Fibroblast of lung (primary cell): ENCODE measurements around the gene CHI3L1. TPM values are rescaled to one million over a fixed set of nuclear protein-coding genes. Genes with fewer than 3 reads are reported as not detected.

ENCODE experiments used
- DNase-seq, 2 donors: peaks; one replicate each; pipeline versions ENCODE4 v3.0.0 to v3.0.0-alpha.2; 2010; ENCODE audit warnings: low read depth in 2 of 2
- H2AFZ ChIP-seq: 2 replicates; pipeline ENCODE4 v1.5.1; 2012; ENCODE audit warnings: low read length, control low read depth, inconsistent platforms
- H3K27ac ChIP-seq: 2 replicates; pipeline ENCODE4 v1.5.1; 2011; ENCODE audit warnings: low read length, control low read depth; ENCODE audit not compliant: insufficient read depth
- H3K27me3 ChIP-seq: 2 replicates; pipeline ENCODE4 v1.5.1; 2011; ENCODE audit warnings: mild to moderate bottlenecking, low read length; ENCODE audit not compliant: control insufficient read depth, insufficient read depth
- H3K36me3 ChIP-seq: 2 replicates; pipeline ENCODE4 v1.5.1; 2011; ENCODE audit warnings: low read length; ENCODE audit not compliant: control insufficient read depth, insufficient read depth
- H3K4me1 ChIP-seq: 2 replicates; pipeline ENCODE4 v1.5.1; 2011; ENCODE audit warnings: low read length; ENCODE audit not compliant: control insufficient read depth, insufficient read depth; ENCODE audit errors: extremely low read depth
- H3K4me2 ChIP-seq: 2 replicates; pipeline ENCODE4 v1.5.1; 2011; ENCODE audit warnings: low read length, control low read depth; ENCODE audit not compliant: insufficient read depth; ENCODE audit errors: extremely low read depth
- H3K4me3 ChIP-seq, 4 experiments: fragments of 200-600 bp in 1 of 4; sonication (generic) in 1 of 4; replicated peaks in 1 of 4; 2 replicates each; pipeline ENCODE4 v1.5.1; 2011 to 2016; ENCODE audit warnings: low read length in 4 of 4, low read depth in 3 of 4, mild to moderate bottlenecking in 3 of 4, control low read depth in 2 of 4, inconsistent platforms in 1 of 4, mixed read lengths in 1 of 4; ENCODE audit not compliant: insufficient read depth in 1 of 4; ENCODE audit errors: control extremely low read depth in 1 of 4
- H3K79me2 ChIP-seq: 2 replicates; pipeline ENCODE4 v1.5.1; 2012; ENCODE audit warnings: mild to moderate bottlenecking, low read length, inconsistent platforms; ENCODE audit not compliant: control insufficient read depth, insufficient read depth
- H3K9ac ChIP-seq: 2 replicates; pipeline ENCODE4 v1.5.1; 2011; ENCODE audit warnings: mild to moderate bottlenecking, low read length, control low read depth; ENCODE audit not compliant: insufficient read depth
- H3K9me3 ChIP-seq: 2 replicates; pipeline ENCODE4 v1.5.1; 2012; ENCODE audit warnings: low read depth, low read length; ENCODE audit not compliant: control insufficient read depth, insufficient read depth
- H4K20me1 ChIP-seq: 2 replicates; pipeline ENCODE4 v1.5.1; 2011; ENCODE audit warnings: low read length; ENCODE audit not compliant: control insufficient read depth, insufficient read depth; ENCODE audit errors: extremely low read depth
- CTCF ChIP-seq, 2 donors: IDR thresholded peaks in 1 of 2; conservative IDR thresholded peaks in 1 of 2; 1 replicate in 1 of 2; 2 replicates in 1 of 2; pipeline ENCODE4 v1.5.1; 2011 to 2012; ENCODE audit warnings: low read length in 2 of 2, control low read depth in 1 of 2, inconsistent platforms in 1 of 2, low read depth in 1 of 2, mild to moderate bottlenecking in 1 of 2
- EZH2 ChIP-seq: IDR thresholded peaks from 2 replicates; pipeline ENCODE4 v1.5.1; 2012; ENCODE audit warnings: low read length, control low read depth, mild to moderate bottlenecking; ENCODE audit errors: missing control alignments
- polyA plus RNA-seq, 2 donors: library from polyadenylated mRNA; depleted of rRNA in 1 of 2; stranded (reverse) in 1 of 2; unstranded in 1 of 2; fragments of >200 nt; gene quantifications; 2 replicates each; pipeline ENCODE4 v1.2.1, GENCODE V29; 2011 to 2012; ENCODE audit warnings: missing spikeins in 1 of 2
- total RNA-seq: library from RNA; depleted of rRNA; stranded (reverse); fragments of >200 nt; gene quantifications from 2 replicates; pipeline ENCODE4 v1.2.1, GENCODE V29; 2014

The CHI3L1 gene
- total and polyA plus RNA-seq, 2 donors (not counting 1 experiment from before 2014, with no cell fraction given), result 3.0 to 42.8 TPM

GRCh38 chr1:203223012-203223775 lies 36.7 kb upstream of the CHI3L1 start:
- Histone ChIP-seq H3K4me3 (no peak overlapping the region), H3K27me3 (peaks cover 29% of the 10 kb centered on the region), H3K9me3 (no peaks in the 10 kb centered on the region), H3K79me2 (no peaks in the 10 kb centered on the region), H3K9ac (no peak overlapping the region), H4K20me1 (no peaks in the 10 kb centered on the region), H2AFZ (no peak overlapping the region), H3K36me3 (no peaks in the 10 kb centered on the region), H3K4me2 (no peak overlapping the region), H3K27ac (no peak overlapping the region), H3K4me1 (no peaks in the 10 kb centered on the region)
- no peak for DNase-seq
- TF ChIP-seq CTCF (conservative IDR thresholded peaks at IDR 0.05 in 1 of 2, IDR thresholded peaks at IDR 0.05 in 1 of 2; ENCODE audit: low read depth in 1 of 2, low read length in 2 of 2) (no peak), EZH2 (no peak)

DNA sequence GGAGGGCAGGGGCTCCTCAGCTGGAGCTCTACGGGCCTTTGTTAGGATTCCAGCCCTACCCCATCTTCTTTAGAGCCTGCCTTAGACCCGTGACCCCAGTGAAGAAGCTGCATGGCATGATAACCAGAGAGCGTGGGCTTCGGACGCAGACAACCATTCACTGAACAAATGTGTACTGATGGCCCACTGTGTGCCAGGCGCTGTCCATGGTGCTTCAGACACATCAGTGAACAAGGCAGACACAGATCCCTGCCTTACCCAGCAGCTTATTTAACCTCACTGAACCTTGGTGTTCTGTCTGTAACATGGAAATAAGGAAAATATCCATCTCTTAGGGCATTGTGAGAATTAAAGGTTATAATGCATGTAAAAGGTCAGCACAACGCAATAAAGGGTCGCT lies 33.4 kb upstream of the CHI3L1 start:
- H3K4me1 ChIP-seq, result no peaks in the 10 kb centered on the region
- H4K20me1 ChIP-seq, result no peaks in the 10 kb centered on the region
- H3K4me2 ChIP-seq, result no peak overlapping the region
- TF ChIP-seq CTCF (conservative IDR thresholded peaks at IDR 0.05 in 1 of 2, IDR thresholded peaks at IDR 0.05 in 1 of 2; ENCODE audit: low read depth in 1 of 2, low read length in 2 of 2), result no peak
- no peak for TF ChIP-seq EZH2
- H3K27ac ChIP-seq, result no peak overlapping the region
- DNase-seq, result no peak
- no peak overlapping the region for H3K9ac ChIP-seq
- H3K36me3 ChIP-seq, result no peaks in the 10 kb centered on the region
- no peaks in the 10 kb centered on the region for H3K9me3 ChIP-seq
- no peak overlapping the region for H3K4me3 ChIP-seq
- no peaks in the 10 kb centered on the region for H3K79me2 ChIP-seq
- H2AFZ ChIP-seq, result no peak overlapping the region
- peaks cover 18% of the 10 kb centered on the region for H3K27me3 ChIP-seq

DNA sequence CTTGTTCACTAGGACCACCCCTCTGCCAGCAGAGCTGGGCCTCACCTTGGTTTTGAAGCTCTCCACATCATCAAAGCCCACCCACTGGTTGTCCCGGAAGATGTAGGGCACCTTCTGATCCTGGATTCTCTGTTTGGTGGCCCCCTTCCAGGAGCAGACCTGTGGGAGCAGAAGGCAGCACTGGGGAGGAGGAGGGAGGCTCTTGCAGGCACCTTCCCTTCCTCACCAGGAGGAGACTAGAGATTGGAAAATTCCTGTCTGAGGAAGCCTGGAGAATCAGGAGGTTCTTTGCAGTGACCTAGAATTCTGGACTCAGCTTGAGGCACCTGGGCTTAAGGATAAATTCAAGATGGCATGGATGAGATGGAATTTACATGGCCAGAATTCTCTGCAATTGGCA lies 32.7 kb upstream of the CHI3L1 start:
- Histone ChIP-seq H2AFZ (no peak overlapping the region), H3K9me3 (no peaks in the 10 kb centered on the region), H3K4me3 (no peak overlapping the region), H3K36me3 (no peaks in the 10 kb centered on the region), H3K27ac (no peak overlapping the region), H3K4me2 (no peak overlapping the region), H3K9ac (no peak overlapping the region), H3K79me2 (no peaks in the 10 kb centered on the region), H4K20me1 (no peaks in the 10 kb centered on the region), H3K27me3 (peaks cover 11% of the 10 kb centered on the region), H3K4me1 (no peaks in the 10 kb centered on the region)
- DNase-seq, result no peak
- no peak for TF ChIP-seq EZH2
